GF-D8 (cell line): ENCODE measurements around the gene NT5DC3.
"Not testable (repeated sequence)": the region's sequence is repeated elsewhere in the genome, so short reads cannot be mapped to it uniquely, and the experiment has no call there.

Experiments
- DNase-seq: peaks from one replicate; lab custom pipeline; 2025; lab: John Stamatoyannopoulos, UW

The NT5DC3 gene

DNA sequence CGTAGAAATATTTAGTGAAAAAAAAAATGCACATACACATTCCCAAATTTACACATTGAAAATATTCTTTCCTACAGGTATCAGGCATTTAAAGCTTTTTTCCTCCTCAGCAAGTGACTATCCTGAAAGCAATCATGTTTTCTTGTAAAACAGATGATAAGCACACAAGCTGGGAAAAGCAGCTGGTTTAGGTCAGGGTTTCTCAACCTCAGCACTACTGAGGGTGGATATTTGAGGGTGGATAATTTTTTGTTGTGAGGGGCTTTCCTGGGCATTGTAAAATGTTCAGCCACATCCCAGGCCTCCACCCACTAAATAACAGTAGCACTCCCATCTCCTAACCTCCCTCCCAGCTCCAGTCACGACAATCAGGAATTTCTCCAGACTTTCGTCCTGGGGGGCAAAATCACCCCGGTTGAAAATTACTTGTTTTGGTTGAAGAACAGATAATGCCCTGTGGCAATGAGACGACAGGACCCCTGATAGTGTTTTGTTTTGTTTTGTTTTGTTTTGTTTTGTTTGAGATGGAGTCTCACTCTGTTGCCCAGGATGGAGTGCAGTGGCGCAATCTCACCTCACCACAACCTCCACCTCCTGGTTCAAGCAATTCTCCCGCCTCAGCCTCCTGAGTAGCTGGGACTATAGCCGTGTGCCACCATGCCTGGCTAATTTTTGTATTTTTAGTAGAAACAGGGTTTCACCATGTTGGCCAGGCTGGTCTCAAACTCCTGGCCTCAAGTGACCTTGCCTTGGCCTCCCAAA, 15.0 kb upstream of the NT5DC3 start:
- no peak for DNase-seq

DNA sequence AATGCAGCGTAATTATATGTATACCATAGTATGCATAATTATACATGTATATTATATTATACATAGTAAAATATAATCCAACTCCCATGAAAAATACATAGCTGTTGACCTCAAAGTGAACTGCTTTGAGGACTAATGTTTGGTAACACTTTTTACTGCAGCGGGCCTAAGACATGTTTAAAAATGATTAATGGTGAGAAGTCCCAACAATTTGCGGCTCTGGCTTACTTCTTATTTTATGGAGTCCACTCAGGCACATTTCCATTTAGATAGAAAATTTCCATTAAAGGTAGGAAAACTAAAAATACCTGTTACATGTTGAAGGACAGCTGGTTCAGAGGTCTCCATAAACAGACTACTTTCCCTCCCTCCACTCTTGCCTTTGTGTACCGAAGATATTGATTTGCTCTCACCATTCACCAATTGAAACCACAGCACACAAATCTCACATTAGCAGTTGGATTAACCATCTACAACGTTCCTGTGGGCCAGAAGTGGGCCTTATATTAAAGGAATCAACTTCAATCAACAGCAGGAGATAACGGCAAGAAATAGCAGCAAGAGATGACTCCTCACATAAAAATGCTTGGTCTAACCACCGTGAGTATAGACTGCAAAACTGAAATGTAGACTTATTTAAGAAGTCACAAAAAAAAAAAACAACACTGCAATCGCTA, 14.1 kb upstream of the NT5DC3 start:
- DNase-seq = no peak

DNA sequence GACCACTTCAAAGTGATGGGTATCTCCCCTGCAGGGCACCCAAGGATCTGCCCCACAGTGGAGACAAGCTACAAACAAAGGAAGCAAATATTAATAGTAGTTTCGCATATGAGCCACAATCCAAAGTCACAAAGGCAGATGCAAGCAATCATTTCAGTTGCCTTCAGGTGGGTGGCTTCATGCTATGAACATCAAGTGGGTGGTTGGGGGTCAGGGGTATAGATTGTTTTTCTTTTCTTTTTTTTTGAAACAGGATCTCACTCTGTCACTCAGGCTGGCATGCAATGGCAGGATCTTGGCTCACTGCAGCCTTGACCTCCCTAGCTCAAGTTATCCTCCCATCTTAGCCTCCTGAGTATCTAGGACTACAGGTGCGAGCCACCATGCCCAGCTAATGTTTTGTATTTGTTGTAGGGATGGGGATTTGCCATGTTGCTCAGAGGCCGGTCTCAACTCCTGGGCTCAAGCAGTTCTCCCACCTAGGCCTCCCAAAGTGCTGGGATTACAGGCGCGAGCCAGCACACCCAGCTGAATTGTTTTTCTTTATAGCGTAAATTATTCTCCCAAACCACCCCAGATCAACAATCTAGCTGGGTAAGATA, 13.4 kb upstream of the NT5DC3 start:
- DNase-seq = no peak

DNA sequence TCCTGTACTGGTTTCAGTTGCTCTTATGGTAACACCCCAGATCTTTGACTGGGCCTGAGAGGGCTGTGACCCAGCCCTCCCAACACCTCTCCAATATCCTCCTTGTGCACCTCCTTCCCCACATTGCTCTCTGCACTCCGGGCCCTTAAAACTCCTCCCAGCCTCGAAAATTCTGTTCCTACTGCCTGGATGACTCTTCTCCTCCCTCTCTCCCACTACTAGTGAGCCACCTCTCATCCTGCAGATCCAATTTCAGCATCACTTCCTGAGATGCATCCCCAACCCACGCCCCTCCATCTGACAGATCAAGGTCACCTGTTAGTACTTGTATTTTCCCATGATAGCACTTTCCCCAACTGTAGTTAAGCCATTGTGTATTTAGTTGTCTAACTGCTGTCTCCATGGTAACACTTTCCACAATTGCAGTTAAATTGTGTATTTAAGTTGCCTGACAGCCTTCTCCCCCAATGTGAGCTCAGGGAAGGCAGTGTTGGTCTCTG, 11.5 kb upstream of the NT5DC3 start:
- no peak for DNase-seq

DNA sequence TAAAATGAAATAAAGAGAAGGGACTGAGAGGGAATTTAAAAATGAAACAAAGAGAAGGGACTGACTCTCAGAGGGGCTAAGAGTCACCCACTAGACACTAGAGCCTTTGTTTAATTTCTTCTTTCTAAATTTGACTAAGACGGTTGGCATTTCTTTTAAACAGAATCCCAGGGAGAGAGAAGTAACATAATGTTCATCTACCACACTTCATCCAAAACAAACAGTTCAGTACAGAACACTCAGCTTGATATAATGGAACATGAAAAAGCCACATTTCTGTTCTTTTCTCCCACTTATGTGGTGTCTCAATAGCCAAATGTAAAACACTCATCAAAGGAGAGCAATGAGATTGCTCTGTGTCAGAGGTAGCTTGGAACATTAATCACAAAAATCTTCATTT, 10.1 kb upstream of the NT5DC3 start:
- DNase-seq = no peak

DNA sequence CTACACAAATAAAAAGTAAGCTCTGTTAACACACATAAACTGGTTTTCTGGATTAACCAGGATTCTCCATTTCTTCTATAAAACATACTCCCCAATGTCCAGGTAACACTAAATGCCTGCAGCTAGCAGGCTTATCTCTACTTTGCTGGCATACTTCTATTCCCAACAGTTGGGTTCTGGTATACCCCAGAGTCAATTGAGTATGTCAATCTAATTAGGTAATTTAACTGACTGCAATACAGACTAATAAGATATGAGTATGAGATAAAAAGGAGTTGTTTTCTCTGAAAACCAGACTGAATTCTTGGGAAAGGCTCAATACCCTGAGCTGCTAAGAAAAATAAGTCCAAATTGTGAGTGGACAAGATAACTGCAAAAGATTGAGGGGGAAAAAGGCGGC, 9.4 kb upstream of the NT5DC3 start:
- no peak for DNase-seq

DNA sequence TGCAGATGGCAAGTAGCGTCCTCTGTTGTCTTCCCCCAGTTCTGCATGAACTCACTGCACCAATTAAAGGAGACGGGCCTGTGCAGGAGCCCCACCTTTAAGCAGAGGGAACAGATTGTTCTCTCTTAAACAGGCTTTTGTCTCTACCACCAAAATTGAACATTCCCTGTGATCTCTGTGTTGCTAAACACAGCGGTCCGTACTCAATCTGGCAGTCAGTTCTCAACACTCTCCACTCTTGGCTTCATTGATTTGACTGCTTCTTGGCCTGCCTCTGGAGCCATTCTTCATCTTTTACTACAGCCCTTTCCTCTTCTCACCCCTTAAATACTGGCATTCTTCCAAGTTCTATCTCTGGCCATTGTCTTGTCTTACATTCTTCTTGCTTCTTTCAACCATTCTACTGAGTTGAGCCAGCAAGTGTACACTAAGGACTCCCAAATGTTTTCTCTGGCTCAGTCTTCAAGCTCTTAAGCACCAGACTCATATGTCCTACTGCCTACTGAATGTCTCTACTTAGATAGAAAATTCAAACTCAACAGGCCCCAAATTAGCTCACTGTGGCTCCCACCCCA, 8.0 kb upstream of the NT5DC3 start:
- DNase-seq = no peak

DNA sequence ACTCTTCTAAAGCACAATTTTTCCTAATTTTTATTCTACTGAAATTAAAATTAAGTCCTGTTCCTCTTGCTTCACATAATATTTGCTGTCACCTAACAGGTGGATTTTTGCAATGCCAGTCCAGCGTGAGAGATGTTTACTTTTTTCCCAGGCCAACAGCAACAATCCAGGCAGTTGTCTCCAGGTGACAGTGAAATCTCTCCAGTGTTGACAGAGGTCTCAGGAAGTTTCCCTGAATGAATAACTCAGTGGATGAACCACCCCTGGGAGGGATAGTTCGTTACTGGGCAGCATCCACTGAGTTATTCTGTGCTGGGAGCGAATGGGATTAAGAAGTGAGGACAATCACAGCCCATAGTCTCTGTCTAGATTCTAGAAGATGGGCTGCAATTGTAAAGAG, 7.1 kb upstream of the NT5DC3 start:
- no peak for DNase-seq

DNA sequence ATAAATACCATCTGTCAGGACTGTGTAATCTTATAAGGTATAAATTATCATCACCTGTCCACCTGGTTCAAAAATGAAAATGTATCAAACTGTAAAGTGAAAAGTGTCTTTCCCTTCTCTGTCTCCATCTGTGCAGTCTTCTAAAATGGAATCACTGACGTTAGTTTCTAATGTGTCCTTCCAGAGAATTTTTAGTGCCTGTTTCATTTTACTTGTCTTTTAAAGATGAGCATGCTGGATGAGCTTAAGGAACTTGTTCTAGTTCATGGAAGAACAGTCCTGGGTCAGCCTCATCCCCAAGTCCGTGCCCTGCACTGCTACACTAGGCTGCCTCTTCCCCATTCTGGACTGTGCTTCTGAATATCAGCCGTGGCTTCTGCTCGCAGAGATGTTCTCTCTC, 5.4 kb upstream of the NT5DC3 start:
- no peak for DNase-seq

DNA sequence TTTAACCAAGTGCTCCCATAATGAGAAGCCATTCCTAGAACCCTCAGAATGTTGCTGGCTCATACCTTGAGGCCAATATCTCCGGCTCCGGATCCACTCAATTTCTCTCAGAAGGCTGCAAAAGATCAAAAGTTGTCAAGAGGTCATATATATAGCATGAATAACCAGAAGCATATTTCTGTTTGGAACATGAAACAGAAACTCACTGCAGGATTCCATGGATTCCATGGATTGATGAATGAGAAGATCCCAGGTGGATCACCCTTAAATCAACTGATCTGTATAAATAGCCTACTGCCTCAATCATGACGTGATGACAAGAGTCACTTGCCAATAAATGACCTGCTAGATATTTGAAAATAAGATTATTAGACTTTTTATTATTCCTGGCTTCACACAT, 3.3 kb upstream of the NT5DC3 start:
- DNase-seq = no peak

DNA sequence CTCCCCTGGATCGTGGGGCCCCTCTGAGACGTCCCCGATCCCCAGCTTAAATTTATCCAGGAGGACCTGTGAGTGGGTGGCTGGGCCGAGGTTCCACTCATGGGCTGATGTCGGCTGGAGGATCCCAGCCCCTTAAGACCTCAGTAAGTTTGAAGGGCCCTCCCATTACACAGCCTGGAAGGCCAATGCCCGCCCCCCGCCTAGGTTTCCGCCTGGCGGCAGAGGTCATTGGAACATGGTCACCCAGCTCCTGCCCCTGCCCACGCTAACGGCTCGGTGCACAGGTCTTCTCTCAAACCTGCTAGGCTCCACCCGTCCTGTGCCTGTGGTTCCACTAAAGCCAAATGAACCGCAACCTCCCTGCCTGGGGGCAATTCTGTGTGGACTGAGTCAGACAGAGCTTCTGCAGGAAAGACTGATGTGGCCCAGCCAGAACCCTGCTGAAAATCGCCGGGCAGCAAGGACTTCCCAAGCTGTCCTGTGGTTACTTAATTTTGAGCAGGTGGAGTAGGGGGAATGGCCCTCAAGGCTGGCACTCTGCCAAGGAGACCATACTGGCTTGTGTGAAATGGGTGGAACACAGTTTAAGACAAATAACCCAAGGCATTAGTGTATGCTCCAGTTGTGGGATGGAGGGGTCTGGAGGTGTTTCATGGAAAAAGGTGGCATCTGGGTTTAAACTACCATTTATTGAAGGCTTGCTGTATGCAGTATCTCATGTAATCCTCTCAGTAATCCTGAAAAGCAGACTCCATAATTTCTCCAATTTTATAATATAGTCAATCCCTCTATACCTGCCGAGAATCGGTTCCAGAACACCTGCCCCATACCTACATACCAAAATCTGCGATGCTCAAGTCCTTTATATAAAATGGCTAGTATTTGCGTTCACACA, 903 bp upstream of the NT5DC3 start:
- DNase-seq = no peak

DNA sequence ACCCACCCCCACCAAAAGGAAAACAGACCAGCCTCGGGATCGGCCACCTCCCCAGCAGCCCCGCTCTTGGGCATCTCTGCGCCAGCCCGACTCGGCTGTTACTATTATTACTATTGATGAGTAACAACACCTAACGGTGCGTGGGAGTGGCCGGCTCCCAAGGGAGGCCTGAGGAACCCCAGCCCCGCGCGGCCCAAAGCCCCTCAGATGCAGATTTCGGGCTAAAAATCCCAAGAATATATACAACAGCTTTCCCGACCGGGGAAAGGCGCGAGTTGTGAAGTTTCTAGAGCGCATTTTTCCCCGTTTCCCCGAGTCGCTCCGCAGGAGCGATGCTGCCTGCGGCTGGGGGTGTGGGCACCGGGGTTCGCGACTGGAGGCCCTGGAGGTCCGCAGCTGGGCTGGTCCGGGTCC, 565 bp downstream of the NT5DC3 start:
- DNase-seq = no peak

DNA sequence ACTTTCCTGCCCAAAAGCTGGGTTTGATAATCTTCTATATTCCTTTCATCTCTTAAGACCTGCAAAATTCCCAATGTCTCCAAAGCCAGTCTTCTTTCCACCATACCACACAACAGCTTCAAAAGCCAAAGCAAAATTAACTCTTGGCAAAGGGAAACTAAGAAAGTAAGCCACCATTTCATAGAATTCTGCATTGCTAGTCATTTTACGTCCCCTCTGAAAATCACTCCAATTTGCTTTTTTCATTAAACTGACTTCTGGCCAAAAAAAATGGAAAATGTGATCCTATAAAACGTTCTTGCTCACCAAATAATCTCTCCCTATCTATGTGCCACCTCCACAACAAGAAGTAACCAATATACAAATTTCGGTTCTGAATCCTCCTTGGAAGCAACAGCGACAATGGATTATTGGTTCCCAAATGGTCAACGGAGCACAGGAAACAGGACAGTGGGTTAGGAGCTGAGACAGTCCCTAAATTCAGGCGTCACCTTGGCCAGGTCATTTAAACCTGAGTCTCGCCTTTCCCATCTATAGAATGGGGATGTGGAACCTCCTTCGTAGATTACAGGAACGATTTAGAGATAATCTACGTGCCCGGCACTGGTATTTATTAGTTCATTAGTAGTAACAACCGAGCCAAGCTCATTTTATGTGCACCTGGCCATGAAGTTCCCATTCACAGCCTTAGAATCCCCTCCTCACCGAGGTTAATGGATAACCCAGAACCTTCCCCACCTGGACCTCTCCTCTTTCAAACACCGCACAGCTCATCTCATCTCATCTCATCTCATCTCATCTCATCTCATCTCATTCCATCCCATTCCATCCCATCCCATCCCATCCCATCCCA, 1.2 kb downstream of the NT5DC3 start:
- DNase-seq = no peak

DNA sequence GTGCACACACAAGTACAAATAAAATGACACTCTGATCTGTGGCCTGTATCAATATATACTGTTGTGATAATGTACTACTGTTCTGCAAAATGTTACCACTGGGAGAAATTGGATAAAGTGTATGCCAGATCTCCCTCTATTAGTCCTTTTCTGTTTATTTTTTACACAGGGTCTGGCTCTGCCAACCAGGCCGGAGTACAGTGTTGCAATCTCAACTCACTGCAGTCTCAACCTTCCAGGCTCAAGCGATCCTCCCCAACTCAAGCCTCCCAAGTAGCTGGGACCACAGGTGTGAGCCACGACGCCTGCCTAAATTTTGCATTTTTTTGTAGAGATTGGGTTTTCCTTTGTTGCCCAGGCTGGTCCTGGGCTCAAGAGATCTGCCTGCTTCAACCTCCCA, 1.9 kb downstream of the NT5DC3 start:
- no peak for DNase-seq

DNA sequence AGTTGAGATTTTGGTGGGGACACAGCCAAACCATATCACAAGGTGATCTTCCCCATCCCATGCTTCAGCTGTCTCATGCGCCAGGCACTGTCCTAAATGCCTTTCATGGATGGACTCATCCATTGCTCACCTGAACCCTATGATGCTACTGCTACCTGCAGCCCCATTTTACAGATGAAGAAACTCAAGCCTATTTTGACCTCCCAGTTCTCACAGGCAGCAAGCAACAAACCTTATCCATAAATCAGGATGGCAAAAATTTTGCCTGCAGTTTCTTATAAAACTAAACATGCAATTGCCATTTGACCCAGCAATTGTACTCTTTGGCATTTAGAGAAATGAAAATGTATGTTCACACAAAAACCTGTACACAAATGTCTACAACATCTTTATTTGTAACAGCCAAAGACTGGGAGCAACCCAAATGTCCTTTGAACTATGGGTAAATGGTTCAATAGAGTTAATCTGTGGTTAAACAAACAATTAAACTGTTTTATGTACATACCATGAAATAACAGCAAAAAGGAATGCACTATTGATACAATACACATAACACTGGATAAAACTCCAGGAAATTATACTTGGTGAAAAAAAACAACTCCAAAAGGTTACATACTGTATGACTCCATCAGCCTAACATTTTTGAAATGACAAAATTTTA, 2.6 kb downstream of the NT5DC3 start:
- no peak for DNase-seq

DNA sequence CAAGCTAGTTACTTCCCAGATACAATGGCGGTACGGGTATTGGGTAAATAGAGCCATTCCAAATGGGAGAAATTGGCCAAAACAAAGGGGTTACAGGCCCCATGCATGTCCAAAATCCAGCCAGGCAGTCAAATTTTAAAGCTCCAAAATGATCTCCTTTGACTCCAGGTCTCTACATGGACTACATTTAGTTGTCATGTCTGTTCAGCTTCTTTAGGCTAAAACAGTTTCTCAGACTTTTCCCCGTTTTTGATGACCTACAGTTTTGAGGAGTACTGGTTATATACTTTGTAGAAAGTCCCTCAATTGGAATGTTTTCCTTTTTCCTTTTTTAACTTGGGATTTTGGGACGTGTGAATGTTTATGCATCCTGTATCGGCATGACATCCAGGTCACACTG, 4.7 kb downstream of the NT5DC3 start:
- DNase-seq = no peak

DNA sequence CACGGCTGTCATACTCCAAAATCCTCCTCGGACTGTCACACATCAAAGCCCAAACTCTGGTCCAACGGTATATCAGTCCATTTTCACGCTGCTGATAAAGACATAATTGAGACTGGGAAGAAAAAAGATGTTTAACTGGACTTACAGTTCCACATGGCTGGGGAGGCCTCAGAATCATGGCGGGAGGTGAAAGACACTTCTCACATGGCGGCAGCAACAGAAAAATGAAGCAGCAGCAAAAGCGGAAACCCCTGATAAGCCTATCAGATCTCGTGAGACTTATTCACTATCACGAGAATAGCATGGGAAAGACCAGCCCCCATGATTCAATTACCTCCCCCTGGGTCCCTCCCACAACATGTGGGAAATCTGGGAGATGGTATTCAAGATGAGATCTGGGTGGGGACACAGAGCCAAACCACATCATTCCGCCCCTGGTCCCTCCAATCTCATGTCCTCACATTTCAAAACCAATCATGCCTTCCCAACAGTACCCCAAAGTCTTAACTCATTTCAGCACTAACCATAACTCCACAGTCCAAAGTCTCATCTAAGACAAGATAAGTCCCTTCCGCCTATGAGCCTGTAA, 5.2 kb downstream of the NT5DC3 start:
- DNase-seq = not testable (repeated sequence)

DNA sequence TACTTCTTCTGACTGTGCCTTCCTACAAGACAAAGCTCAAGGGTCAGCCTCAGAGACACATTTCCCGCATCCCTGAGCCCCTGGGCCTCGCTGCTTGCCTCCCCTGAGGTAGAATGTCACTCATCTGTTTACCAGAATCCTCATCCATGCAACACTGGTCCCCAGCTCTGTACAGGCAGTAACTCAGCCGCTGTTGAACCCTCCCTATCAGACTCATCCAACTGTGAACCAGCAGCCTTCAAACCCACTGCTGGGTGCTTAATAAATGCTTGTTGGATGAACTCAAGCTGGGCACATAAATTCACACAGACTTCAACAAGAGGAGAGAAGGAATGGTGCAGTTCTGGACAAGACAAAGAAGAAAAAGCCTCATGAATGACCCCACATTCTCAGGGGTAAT, 6.1 kb downstream of the NT5DC3 start:
- DNase-seq = no peak

DNA sequence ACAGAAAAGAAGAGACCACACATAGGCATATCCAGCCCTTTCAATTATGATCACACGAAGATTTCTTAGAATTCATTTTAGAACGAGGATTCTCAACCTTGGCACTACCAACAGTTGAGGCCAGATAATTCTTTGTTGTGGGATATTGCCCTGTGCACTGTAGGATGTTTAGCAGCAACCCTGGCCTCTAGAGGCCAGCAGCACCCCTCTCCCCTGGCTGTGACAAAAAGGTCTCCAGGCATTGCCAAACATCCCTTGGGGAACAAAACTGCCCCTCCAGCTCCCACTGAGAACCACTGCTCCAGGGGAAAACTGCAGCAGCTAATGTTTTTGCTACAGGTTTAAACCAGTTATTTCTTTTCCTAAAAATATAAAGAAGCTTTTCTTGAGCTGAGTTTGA, 7.1 kb downstream of the NT5DC3 start:
- DNase-seq = no peak
